ENCODE results near the gene PLCH1.

PLCH1 gene

DNA sequence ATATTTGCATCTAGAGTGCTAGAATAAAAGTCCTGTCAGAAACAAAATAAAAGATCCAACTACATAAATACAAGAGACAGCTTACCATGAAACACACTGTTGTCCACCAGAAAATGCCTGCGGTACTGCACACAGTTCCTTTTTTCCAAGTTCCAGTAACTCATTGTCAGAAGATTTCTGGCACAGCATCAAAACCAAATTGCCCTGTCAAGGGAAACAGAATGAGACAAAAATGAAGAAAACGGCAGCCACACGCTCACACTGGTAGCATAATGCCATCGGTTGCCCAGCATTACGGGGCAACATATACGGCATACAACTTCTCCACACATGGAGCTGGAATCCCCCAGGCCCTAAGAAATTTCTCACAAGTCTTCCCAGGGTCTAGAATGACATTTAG, 40.8 kb downstream of the PLCH1 start:
- H3K27me3 ChIP-seq = no peaks in the 10 kb centered on the region
- no peaks in the 10 kb centered on the region for H3K9me3 ChIP-seq
- no peak overlapping the region for H3K27ac ChIP-seq
- H3K4me1 ChIP-seq (ENCODE audit: control insufficient read depth in 1 of 2, insufficient read depth in 1 of 2, low read depth in 1 of 2, low read length in 1 of 2) = no peaks in the 10 kb centered on the region
- TF ChIP-seq, protein P1, sequence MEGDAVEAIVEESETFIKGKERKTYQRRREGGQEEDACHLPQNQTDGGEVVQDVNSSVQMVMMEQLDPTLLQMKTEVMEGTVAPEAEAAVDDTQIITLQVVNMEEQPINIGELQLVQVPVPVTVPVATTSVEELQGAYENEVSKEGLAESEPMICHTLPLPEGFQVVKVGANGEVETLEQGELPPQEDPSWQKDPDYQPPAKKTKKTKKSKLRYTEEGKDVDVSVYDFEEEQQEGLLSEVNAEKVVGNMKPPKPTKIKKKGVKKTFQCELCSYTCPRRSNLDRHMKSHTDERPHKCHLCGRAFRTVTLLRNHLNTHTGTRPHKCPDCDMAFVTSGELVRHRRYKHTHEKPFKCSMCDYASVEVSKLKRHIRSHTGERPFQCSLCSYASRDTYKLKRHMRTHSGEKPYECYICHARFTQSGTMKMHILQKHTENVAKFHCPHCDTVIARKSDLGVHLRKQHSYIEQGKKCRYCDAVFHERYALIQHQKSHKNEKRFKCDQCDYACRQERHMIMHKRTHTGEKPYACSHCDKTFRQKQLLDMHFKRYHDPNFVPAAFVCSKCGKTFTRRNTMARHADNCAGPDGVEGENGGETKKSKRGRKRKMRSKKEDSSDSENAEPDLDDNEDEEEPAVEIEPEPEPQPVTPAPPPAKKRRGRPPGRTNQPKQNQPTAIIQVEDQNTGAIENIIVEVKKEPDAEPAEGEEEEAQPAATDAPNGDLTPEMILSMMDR (IDR thresholded peaks at IDR 0.05) = no peak
- no peaks in the 10 kb centered on the region for H3K36me3 ChIP-seq
- H3K4me3 ChIP-seq (ENCODE audit: low read depth in 1 of 2, low read length in 1 of 2) = no peak overlapping the region

GRCh38 chr3:155702745-155703591, 41.9 kb downstream of the PLCH1 start:
- Histone ChIP-seq H3K27me3 (no peaks in the 10 kb centered on the region), H3K27ac (no peak overlapping the region), H3K9me3 (no peaks in the 10 kb centered on the region), H3K4me3 (ENCODE audit: low read depth in 1 of 2, low read length in 1 of 2) (no peak overlapping the region), H3K36me3 (no peaks in the 10 kb centered on the region), H3K4me1 (ENCODE audit: control insufficient read depth in 1 of 2, insufficient read depth in 1 of 2, low read depth in 1 of 2, low read length in 1 of 2) (no peaks in the 10 kb centered on the region)
- TF ChIP-seq, protein P1 (IDR thresholded peaks at IDR 0.05) = no peak

DNA sequence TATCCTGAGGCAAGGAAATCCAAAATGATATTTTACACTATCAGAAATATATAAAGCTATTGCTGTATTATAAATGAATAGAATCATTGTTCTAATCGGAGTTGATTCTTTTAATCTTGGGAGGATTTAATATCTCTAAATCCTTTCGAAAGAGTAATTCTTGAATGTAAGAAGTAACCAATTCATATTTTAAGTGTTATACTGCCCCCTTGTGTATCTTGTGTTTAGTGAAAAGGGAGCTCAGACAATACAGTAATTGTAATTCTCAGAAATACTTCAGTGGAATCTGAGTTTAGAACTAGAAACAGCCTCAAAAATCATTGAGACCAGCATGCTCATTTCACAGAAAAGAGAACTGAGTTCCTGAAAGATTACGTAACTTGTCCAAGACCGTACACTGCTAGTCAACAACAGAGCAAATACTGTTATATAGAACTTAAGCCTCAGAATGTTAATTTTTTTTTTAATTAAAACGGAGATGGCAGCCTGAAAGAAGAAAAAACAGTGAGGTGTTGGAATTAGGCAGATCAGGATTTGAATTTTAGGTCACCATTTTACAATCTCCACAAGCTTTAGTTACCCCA, 42.9 kb downstream of the PLCH1 start:
- Histone ChIP-seq H3K36me3 (no peaks in the 10 kb centered on the region), H3K27ac (no peak overlapping the region), H3K27me3 (no peaks in the 10 kb centered on the region), H3K9me3 (no peaks in the 10 kb centered on the region), H3K4me1 (ENCODE audit: control insufficient read depth in 1 of 2, insufficient read depth in 1 of 2, low read depth in 1 of 2, low read length in 1 of 2) (no peaks in the 10 kb centered on the region), H3K4me3 (ENCODE audit: low read depth in 1 of 2, low read length in 1 of 2) (no peak overlapping the region)
- TF ChIP-seq, protein P1 (IDR thresholded peaks at IDR 0.05) = no peak

GRCh38 chr3:155697542-155697941, 47.3 kb downstream of the PLCH1 start:
- Histone ChIP-seq H3K36me3 (no peaks in the 10 kb centered on the region), H3K4me1 (ENCODE audit: control insufficient read depth in 1 of 2, insufficient read depth in 1 of 2, low read depth in 1 of 2, low read length in 1 of 2) (no peaks in the 10 kb centered on the region), H3K27me3 (no peaks in the 10 kb centered on the region), H3K27ac (no peak overlapping the region), H3K4me3 (ENCODE audit: low read depth in 1 of 2, low read length in 1 of 2) (no peak overlapping the region), H3K9me3 (no peaks in the 10 kb centered on the region)
- TF ChIP-seq, protein P1 (IDR thresholded peaks at IDR 0.05) = no peak

DNA sequence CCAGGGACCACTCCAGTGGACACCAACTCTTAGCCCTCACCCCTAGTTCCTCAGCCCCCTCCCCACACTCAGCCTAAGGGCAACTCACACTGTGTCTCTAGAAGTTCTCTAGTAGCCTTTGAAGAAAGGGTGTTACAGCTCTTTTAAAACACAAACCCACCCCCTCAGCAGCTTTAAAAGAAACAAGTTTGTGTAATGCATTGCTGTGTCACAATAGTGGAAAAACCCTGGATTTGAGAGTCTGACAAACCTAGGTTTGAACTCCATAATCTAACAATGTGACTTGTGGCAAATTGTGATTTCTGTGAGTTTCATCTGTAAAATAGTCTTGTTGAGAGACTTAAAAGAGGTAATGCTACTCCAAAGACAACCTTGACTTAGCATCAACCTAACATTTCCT, 54.0 kb downstream of the PLCH1 start:
- TF ChIP-seq, protein P1 (IDR thresholded peaks at IDR 0.05) = no peak
- H3K36me3 ChIP-seq = no peaks in the 10 kb centered on the region
- no peaks in the 10 kb centered on the region for H3K4me1 ChIP-seq (ENCODE audit: control insufficient read depth in 1 of 2, insufficient read depth in 1 of 2, low read depth in 1 of 2, low read length in 1 of 2)
- H3K9me3 ChIP-seq = no peaks in the 10 kb centered on the region
- no peak overlapping the region for H3K27ac ChIP-seq
- H3K27me3 ChIP-seq = no peaks in the 10 kb centered on the region
- no peak overlapping the region for H3K4me3 ChIP-seq (ENCODE audit: low read depth in 1 of 2, low read length in 1 of 2)

Measured in neutrophil (primary cell).